Cerebellar cortex (tissue), 1 donor: ENCODE data around the gene HTR4.
"Not testable (repeated sequence)": the region's sequence is repeated elsewhere in the genome, so short reads cannot be mapped to it uniquely, and the experiment has no call there.

ENCODE experiments used
- DNase-seq: peaks from one replicate; pipeline ENCODE4 v3.0.0-alpha.2; 2015; ENCODE audit warnings: low spot score

HTR4 gene

GRCh38 chr5:148474025-148474511, 180.3 kb downstream of the HTR4 start:
- no peak for DNase-seq

- DNase-seq = no peak
Measured at GRCh38 chr5:148471379-148471778, 182.9 kb downstream of the HTR4 start.

GRCh38 chr5:148469501-148469935, 184.8 kb downstream of the HTR4 start:
- peak; percentile 73 for DNase-seq

- not testable (repeated sequence) for DNase-seq
Measured at GRCh38 chr5:148468746-148469145, 185.6 kb downstream of the HTR4 start.

GRCh38 chr5:148467958-148468357, 186.4 kb downstream of the HTR4 start:
- DNase-seq = no peak

GRCh38 chr5:148466236-148466580, 188.1 kb downstream of the HTR4 start:
- no peak for DNase-seq

- DNase-seq = no peak
Measured at GRCh38 chr5:148465381-148466235, 188.7 kb downstream of the HTR4 start.

GRCh38 chr5:148459669-148460068, 194.7 kb downstream of the HTR4 start:
- no peak for DNase-seq

- no peak for DNase-seq
Measured at GRCh38 chr5:148458036-148458888, 196.1 kb downstream of the HTR4 start.

- no peak for DNase-seq
Measured at GRCh38 chr5:148457183-148457620, 197.1 kb downstream of the HTR4 start.

GRCh38 chr5:148455185-148455584, 199.1 kb downstream of the HTR4 start:
- DNase-seq = no peak

- no peak for DNase-seq
Measured at GRCh38 chr5:148454576-148454975, 199.8 kb downstream of the HTR4 start.

GRCh38 chr5:148452499-148453193, 201.7 kb downstream of the HTR4 start:
- no peak for DNase-seq

GRCh38 chr5:148446611-148447010, 207.7 kb downstream of the HTR4 start:
- no peak for DNase-seq

- DNase-seq = no peak
Measured at GRCh38 chr5:148445578-148445977, 208.7 kb downstream of the HTR4 start.

GRCh38 chr5:148443998-148444397, 210.3 kb downstream of the HTR4 start:
- DNase-seq = peak; percentile 78

GRCh38 chr5:148443241-148443640, 211.1 kb downstream of the HTR4 start:
- no peak for DNase-seq

- DNase-seq = no peak
Measured at GRCh38 chr5:148438933-148439332, 215.4 kb downstream of the HTR4 start.

GRCh38 chr5:148437249-148437648, 217.1 kb downstream of the HTR4 start:
- no peak for DNase-seq

GRCh38 chr5:148436029-148436428, 218.3 kb downstream of the HTR4 start:
- no peak for DNase-seq

GRCh38 chr5:148433826-148434225, 220.5 kb downstream of the HTR4 start:
- DNase-seq = no peak
